Activated CD8-positive, alpha-beta memory T cell treated with anti-CD3 and anti-CD28 coated beads, Interleukin-2, amount 50 U/mL, for 24 hours (primary cell): ENCODE data around the gene STRBP.

Experiments used
- DNase-seq: peaks from one replicate; pipeline ENCODE4 v3.0.0-alpha.2; 2020; ENCODE audit errors: extremely low read depth

The STRBP gene

DNA sequence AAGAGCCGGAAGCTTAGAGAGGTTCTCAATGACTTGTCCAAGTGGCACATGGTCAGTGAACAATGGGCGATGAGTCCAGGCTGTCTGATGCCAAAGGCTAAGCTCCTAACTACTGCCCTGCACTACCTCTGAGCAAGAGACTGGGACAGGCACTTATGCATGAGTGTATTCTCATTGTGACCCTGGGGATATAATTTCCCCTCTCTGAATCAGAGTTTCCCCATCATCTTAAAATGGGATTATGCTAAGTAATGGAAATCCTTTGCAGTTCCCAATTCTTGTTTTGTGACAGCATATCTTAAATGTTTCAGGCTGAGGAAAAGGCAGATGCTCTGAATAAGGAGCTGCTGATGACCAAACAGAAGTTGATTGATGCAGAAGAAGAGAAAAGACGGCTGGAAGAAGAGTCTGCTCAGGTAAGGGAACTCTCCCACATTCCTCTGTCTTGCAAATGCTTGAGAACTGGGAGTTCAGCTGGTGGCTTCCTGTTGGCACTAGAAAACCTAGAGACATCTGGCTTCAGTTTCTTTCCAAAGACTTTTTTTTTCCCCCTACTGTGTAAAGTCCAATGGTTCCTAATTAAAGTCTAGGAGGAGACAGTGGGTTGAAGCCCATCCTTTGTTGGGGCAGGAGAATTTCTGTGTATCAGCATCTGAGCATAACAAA lies 170.8 kb downstream of the STRBP start:
- no peak for DNase-seq

DNA sequence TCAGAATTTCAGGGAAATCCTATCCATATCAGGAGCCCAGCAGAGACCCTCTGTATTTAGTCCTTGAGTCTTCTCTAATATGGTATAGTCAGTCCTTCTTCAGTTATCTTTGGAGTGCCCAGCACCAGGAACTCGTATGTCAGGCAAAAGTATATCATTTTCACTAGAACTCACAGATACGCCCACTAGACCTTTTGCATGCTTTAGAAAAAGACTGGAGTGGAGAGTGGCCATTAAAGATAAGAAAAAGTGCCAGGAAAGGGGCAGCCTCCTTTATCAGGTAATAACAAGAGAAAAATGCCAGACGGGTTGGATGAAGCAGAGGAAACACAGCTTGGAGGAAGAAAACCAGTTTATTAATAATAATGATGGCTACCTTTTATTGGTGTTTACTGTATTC lies 171.4 kb downstream of the STRBP start:
- no peak for DNase-seq

DNA sequence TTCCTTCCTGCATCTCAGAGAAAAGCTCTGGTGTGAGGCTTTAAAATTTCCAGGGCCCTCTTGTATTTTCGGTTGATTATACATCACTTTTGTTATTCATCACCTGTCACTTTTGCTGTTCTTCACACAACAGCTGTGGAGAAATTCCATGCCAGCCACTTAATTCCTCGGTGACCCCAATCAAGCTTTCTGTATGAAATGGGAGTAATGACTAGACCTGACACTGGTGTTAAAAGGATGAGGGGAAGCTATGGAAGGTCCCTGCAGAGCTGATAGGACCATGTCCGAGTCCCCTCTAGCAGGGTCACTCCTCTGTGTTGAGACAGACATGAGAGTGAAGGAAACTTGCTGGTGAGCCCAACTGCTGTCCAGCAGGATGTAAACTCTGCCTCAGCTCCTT lies 175.2 kb downstream of the STRBP start:
- no peak for DNase-seq

DNA sequence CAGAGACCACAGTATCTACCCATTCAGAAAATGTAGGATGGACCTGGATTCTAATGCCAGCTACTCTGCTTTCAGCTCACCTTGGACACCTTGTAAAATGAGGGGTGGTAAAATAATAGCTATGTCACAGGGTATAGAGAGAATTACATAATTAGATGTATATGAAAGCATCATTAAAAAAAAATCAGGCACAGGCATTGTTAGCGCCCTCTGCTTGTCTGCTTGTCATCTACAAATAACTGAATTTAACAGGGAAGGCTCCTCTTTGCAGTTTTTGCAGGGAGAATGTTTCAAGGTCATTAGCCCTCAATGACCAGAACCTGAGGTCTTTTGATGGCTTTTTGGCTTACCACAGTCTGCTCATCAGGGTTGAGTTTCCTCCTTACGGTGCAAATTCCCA lies 176.9 kb downstream of the STRBP start:
- DNase-seq, result no peak

DNA sequence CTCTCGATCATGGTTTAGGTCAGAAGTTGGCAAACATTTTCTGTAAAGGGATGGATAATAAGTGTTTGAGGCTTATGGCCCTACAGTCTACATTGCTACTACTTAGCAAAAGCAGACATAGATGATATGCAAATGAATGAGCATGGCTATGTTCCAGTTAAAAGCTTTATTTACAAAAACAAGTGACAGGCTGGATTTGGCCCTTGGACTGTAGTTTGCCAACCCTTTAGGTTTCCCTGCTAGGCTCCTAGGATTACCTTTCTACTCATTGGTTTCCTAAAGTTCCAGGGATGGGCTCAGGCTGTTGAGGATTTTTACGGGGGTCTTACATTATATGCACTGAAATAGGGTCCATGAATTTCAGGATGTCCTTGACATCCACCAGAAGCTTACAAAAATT lies 177.4 kb downstream of the STRBP start:
- no peak for DNase-seq

DNA sequence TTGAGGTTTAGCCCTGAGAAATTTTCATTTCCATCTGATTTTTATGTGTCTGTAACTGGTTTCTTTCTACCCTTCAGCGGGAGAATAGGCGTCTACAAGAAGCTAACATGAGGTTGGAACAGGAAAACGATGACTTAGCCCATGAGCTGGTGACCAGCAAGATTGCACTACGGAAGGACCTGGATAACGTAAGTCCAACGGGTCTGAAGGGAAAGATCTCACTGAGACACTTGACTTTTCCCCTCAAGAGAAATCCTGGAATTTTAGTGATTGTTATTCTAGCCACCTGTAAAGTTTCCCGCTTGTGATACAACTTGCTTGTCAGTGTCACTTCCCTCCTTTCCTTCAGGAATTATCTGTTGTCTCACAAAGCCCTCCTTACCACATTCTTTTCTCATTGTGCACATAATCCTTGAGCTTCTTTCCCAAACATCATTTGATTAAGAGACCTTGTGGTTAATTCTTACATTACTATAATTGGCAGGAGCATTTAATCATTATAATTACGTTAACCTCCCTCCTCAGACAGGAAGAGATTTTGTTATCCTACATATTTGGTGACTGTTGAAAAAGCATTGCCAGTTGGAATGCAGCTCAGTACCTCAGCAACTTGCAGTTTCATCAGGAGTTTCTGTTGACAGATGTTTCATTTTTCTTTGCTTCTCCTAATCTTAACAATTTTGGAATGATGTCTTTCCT lies 178.0 kb downstream of the STRBP start:
- no peak for DNase-seq

DNA sequence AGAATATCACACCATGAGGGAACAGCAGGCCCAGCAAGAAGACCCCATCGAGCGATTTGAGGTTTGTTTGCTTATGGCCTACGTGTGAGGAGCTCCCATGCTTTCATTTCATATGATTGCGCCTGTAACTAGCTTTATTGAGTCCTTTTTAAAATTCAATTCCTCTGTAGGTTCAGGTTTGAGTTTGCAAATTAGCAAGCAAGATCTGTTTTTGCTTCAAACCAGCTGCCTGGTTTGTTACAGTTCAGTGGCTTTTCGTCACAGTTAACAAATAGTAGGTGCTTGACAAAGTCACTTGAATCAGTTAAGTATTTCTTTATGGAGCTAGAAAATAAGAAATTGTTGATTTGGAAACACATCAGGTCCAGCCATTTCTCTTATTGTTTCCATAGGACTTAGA lies 178.6 kb downstream of the STRBP start:
- DNase-seq, result no peak

DNA sequence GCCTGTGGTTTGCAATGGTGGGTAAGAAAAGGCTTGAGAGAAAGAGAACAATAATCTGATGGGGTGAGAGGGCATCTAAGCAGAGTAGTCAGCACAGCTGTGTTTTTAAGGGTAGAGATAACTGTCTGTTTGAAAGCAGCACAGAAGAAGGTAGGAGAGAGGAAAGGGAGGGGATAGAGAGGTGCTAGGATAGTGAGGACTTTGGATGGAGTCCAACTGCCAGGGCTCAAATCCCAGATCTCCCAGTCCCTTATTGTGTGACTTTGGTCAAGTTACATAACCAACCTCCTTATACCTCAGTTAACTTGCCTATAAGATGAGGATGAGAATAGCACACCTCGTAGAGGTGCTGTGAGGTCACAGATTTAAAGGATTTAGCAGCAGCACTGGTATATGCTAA lies 179.3 kb downstream of the STRBP start:
- no peak for DNase-seq

DNA sequence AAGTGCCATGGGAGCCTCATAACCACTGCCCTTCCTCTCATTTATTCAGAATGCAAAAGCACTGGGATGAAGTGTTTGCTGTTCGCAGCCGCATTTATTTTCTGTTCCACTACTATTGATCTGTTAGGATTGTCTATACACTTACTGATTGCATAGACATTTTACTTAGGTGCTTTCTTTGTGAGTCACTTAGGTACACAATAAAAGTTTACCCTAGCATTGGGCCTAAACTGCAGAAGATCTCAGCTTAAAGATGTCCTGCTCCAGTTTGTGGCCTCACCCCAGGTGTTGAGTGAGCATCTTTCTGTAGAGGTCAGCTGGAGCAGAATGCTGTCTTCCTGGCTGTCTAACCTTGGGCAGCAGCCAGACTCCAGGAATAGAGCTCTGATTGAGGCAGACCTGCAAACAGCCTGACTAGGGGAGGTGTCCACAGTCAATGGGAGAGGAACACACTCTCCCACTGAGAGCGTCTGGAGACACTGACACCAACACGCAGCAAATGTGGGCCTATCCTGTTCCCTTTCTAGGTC lies 181.0 kb downstream of the STRBP start:
- DNase-seq, result no peak

DNA sequence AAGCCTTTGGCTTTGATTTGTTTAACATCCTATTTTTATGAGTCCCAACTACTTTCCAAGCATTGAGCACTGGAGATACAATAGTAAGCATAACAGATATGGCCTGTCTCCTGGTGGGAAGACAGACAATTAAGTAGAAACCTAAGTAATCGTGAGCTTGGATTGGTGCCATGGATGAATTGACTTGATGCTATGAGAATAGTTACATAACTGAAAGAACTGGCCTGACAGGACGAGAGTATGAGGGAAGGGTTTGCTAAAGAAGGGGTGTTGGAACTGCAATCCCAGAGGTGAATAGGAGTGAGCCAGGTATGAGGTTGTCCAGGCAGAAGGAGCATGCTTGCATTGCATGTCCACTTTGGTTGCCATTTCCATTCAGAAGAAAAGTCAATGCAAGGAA lies 182.5 kb downstream of the STRBP start:
- no peak for DNase-seq

DNA sequence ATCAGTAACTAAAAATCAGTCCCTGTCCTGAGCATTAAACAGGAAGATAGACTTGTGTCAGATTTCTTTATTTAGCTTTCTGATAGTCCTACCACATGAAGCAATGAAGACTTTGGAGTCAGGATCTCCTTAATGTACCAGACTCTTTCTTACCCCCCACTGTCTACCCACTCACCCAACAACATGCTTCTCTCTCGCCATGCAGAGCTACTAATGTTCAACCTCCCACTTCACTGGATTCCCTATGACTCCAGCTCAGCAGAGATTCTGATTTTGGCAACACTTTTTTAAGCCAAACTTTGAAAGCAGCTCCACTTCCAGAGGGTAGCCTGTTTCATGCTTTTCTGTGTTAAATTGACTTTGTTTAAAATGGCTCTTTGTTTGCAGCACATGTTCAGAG lies 184.1 kb downstream of the STRBP start:
- no peak for DNase-seq

DNA sequence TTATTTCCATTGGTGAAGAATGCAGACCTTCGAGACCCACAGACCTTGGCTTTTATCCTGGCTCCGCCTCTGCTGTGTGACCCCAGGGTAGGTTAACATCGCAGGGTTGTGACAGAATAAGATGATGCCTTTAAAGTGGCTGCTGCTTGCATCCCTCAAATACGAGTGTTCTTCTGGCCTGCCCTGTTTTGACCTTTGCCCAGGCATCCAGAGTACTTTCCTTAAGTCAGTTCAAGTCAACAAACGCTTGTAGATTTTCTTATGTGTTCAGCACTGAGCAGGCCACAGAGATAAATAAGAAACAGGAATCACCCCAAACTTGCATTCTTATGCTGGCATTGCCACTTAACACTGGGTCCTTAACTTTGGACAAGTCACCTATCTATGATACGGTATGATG lies 184.7 kb downstream of the STRBP start:
- DNase-seq, result no peak

DNA sequence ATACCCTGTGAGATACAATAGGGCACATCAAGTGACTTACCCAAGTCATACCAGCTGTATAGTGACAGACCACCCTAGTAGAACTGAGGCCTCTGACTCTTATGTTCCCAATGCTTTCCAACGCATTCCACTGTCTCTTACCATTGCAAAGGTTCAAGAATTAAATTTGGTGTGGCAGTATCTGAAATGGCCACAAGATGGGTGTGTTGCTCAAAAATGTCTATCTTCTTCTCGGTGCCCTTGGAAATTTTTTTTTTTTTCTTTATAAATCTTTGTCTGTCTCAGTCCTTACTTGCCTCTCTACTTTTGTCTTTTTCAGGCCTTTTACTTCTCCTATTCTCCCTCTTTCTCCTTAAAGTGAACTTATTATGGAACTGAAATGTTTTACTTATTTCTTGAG lies 186.6 kb downstream of the STRBP start:
- DNase-seq, result no peak

DNA sequence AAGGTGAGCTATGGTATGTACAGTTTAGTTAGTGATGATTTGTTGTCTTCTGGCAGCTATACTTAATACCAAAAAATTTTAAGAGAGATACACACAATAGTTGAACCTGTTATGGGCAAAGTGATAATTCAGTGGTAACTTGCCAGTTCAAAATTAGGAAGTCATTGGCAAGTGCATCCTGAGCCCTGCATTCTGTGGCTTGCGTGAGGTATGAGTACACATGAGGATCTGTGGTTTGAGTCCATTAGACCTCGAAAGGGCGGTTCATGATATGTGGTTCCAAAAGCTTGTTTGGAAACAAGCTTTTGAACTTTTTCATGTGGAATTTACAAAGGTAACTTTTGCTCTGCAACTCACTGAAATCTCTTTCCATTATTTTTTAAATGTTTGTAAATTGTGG lies 187.9 kb downstream of the STRBP start:
- DNase-seq, result no peak

DNA sequence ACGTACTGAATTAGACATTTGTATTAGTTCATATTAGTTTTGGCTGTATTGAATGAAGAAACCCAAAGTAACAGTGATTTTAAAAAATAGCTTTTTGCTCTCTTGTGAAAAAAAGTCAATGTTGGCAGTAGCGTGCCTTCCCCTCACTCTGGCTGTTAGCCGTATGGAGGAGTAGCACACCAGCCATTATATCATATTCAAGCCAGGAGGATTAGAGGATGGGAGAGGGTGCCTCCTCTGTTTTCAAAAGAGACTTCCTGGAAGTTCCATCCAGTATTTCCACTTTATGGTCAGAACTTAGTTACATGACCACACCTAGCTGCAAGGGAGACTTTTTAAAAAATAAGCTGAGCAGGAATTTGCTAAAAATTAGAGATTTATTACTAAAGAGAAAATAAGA lies 193.8 kb downstream of the STRBP start:
- no peak for DNase-seq

DNA sequence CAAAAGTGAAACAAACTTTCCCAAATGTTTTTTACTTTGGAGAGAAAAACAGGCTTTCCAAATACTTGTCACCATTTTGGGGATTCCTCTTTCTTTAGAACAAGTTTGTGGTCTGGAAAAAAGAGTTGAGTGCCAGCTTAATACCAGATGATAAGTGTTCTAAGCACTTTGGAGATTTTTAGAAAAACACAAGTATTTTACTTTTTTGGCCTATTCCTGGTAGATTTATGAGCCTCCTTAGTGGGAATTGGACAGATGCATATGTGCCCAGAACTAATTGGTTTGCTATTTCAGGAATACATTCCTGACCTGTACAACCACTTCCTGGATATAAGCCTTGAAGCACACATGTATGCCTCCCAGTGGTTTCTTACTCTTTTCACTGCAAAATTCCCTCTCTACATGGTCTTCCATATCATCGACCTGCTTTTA lies 194.4 kb downstream of the STRBP start:
- DNase-seq, result no peak

DNA sequence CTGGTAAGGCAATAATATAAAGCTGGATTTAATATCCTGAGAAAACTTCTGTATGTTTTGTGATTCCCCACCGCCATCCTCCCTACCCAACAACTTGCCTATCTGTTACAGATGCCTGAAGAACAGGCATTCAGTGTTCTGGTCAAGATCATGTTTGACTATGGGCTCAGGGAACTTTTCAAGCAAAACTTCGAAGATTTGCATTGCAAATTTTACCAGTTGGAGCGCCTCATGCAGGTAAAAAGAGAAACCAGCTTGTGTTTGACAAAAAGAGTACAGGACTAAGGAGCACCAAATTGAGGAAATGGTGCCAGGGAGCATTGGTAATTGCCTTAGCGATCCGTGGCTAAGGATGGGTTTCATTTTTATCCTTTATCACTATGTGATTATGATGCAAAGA lies 194.9 kb downstream of the STRBP start:
- no peak for DNase-seq

DNA sequence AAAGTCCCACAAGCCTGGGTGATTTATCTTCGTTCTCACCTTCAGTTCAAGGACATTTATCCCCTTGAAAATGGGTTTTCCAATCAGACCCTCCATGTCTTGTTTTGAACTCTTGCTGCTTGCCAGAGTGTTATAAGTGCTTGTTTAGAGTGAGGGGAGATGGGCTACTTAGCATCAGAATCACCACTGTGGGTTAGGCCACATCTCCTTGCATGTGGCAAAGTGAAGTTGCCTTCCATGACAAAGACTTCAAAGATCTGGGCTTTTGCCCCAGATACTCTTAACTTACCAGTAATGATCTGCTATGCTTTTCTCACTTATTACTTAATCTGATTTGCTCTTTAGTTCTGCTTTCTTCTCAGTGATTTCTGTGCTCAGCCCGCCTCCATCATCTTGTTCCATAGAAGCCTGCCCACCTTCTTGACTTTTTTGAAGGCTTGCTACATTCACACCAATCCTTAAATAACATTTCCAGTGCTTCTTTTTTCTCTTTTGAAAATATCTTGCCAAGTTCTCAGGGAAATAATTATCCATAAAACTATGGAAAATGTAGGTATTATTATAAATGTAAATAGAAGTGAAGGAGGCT lies 195.9 kb downstream of the STRBP start:
- no peak for DNase-seq
